Gastroesophageal sphincter (tissue), 2 donors: Measurements from ENCODE around the gene ELOVL4.

Experiments used
- POLR2A ChIP-seq, 2 donors: fragments of 450-650 bp; IDR thresholded peaks; one replicate each; pipeline ENCODE4 v1.6.1; 2017; ENCODE audit warnings: antibody characterized with exemption in 2 of 2, mild to moderate bottlenecking in 2 of 2, moderate library complexity in 1 of 2
- POLR2AphosphoS5 ChIP-seq: sonication (generic); formaldehyde crosslinking; IDR thresholded peaks from one replicate; pipeline ENCODE4 v1.6.1; 2017; ENCODE audit warnings: antibody characterized with exemption

DNA sequence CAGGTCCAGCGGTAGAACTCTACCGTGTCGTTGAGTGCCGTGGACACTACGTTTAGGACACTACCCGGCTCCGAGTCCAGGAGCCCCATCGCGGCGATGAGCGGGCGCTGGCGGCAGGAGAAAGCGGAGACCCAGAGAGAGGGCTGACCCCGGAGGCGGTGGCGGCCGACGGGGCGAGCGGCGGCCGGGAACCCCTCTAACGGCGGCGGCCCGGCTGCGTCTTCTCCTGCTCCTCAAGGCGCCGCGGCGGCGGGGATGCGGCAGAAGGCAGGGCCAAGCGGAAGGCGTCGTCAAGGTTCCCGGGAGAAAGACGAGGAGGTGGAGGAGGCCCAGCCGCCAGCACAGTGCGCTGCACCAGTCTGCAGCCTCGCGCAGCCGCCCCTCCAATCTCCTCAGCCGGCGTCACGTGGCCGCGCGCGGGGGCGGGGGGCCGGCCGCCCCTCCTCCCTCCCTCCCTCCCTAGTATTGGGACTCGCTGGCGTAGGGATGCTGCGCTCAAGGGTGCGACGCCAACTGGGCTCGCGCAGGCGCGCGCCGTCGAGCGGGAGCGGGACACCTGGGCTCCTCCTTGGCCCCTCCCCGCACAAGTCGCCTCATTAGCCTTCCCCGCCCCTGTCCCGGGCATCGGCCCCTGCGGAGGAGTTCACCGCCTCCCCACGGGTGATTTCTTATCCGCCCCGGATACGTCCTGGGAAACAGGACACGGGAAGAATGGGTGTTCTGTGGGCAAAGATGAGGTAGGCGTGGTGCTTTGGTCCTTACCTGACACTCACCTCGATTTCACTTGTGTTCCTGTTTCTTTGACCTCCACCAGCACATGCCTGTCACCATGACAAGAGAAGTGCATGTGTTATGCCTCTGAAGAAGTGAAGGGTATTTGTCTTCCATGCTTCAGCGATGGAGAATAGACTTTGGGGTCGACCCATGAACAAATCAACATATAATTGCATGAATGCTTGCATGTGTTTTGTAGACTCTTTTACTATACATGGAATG is at the start of gene ELOVL4:
- TF ChIP-seq POLR2A (IDR thresholded peaks at IDR 0.05) (peak; percentile 11 to 28), POLR2AphosphoS5 (peak; percentile 48)
